Prostate gland (tissue), 2 donors: ENCODE measurements around the gene NAALADL2. TPM values are rescaled to one million over a fixed set of nuclear protein-coding genes. Genes with fewer than 3 reads are reported as not detected.

ENCODE experiments used
- DNase-seq: peaks from one replicate; pipeline ENCODE4 v3.0.0-alpha.2; 2019; ENCODE audit warnings: low spot score
- H3K27ac ChIP-seq, 2 donors: fragments of 200-600 bp; sonication (generic); 2 replicates each; pipeline ENCODE4 v1.5.1; 2017 to 2019
- H3K27me3 ChIP-seq: fragments of 200-600 bp; sonication (generic); replicated peaks from 2 replicates; pipeline ENCODE4 v1.5.1; 2019; ENCODE audit not compliant: insufficient read depth
- H3K36me3 ChIP-seq, 2 donors: fragments of 200-600 bp; sonication (generic); 1 replicate in 1 of 2; 2 replicates in 1 of 2; pipeline versions ENCODE4 v1.5.1 to v1.8.1; 2017 to 2019
- H3K4me1 ChIP-seq: fragments of 200-600 bp; sonication (generic); replicated peaks from 2 replicates; pipeline ENCODE4 v1.5.1; 2019
- H3K4me3 ChIP-seq, 2 donors: fragments of 200-600 bp; sonication (generic); 2 replicates each; pipeline ENCODE4 v1.5.1; 2017 to 2019
- H3K9me3 ChIP-seq: fragments of 200-600 bp; sonication (generic); 2 replicates; pipeline ENCODE4 v1.5.1; 2017
- POLR2A ChIP-seq: fragments of 450-650 bp; IDR thresholded peaks from one replicate; pipeline ENCODE4 v1.6.1; 2016; ENCODE audit warnings: antibody characterized with exemption, mild to moderate bottlenecking
- POLR2AphosphoS5 ChIP-seq: sonication (generic); formaldehyde crosslinking; IDR thresholded peaks from one replicate; pipeline ENCODE4 v1.6.1; 2017; ENCODE audit warnings: antibody characterized with exemption
- WGBS: methylation state at CpG from one replicate; pipeline ENCODE4 v1.1.5; 2018; 5-methylcytosine and 5-hydroxymethylcytosine counted together
- intact Hi-C: fragments of 100-400 bp; cut with DNase I; formaldehyde crosslinking; loops from one replicate; pipeline ENCODE4 v1.14.2; 2022
- total RNA-seq, 2 donors: library from RNA; depleted of rRNA; stranded (reverse); fragments of >200 nt; gene quantifications; one replicate each; pipeline ENCODE4 v1.1.0, GENCODE V29; 2016
- TF ChIP-seq, protein P1 (sequence below), 4 experiments: fragments of 200-600 bp in 2 of 4; fragments of 450-650 bp in 2 of 4; sonication (generic) in 2 of 4; IDR thresholded peaks; 1 replicate in 3 of 4; 2 replicates in 1 of 4; pipeline ENCODE4 v1.5.1; 2016 to 2019; ENCODE audit warnings: antibody characterized with exemption in 4 of 4, mild to moderate bottlenecking in 2 of 4, moderate library complexity in 2 of 4

Gene NAALADL2
- total RNA-seq, 2 donors from 2014 or later = 12.2 to 20.2 TPM

DNA sequence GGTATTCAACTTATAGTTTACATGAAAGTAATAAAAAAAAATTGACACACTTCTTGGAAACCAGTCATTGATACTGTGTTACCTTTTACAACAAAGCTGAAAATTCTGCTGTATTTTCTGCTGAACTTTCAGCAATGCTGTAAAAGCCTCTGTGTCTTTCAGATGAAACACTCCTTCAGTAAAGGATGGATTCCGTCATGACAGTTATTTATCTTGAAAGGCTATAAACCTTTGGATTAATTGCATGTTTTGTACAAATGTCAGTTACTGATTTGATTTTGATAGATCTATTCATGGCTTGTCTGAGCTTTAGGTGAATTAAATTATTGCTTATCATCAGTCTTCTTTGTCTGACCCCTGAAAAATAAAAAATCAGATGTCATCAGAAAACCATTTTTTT lies 355.1 kb downstream of the NAALADL2 start:
- intact Hi-C loops = no loop called here
- TF ChIP-seq POLR2A (no peak), POLR2AphosphoS5 (no peak)
- TF ChIP-seq, protein P1, sequence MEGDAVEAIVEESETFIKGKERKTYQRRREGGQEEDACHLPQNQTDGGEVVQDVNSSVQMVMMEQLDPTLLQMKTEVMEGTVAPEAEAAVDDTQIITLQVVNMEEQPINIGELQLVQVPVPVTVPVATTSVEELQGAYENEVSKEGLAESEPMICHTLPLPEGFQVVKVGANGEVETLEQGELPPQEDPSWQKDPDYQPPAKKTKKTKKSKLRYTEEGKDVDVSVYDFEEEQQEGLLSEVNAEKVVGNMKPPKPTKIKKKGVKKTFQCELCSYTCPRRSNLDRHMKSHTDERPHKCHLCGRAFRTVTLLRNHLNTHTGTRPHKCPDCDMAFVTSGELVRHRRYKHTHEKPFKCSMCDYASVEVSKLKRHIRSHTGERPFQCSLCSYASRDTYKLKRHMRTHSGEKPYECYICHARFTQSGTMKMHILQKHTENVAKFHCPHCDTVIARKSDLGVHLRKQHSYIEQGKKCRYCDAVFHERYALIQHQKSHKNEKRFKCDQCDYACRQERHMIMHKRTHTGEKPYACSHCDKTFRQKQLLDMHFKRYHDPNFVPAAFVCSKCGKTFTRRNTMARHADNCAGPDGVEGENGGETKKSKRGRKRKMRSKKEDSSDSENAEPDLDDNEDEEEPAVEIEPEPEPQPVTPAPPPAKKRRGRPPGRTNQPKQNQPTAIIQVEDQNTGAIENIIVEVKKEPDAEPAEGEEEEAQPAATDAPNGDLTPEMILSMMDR (IDR thresholded peaks at IDR 0.05) = no peak
- no peaks in the 10 kb centered on the region for H3K4me1 ChIP-seq
- H3K36me3 ChIP-seq = no peaks in the 10 kb centered on the region
- no peaks in the 10 kb centered on the region for H3K27me3 ChIP-seq
- H3K27ac ChIP-seq = no peak overlapping the region
- H3K4me3 ChIP-seq = no peak overlapping the region
- no peak for DNase-seq
- WGBS = 60% methylated on average over 1 of the region's 1 CpG
- no peaks in the 10 kb centered on the region for H3K9me3 ChIP-seq

DNA sequence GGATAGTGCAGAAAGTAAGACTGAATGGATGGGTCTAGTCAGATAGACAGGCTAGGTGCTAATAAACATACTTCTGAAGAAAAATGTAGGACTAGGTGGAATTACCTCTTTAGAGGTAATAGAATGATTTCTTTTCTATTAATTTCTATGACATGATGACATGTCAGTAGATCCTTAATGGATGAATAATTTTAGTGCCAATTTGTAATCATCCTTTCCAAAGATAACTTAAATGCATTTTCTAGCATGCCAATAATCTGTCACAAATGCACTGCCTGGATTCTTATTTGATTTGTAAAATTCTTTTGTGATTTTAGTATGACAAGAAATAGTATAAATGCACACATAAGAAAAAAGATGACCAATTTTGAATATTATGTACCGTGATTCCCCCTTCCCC lies 356.7 kb downstream of the NAALADL2 start:
- TF ChIP-seq POLR2A (no peak), POLR2AphosphoS5 (no peak)
- TF ChIP-seq, protein P1 (IDR thresholded peaks at IDR 0.05) = no peak
- Histone ChIP-seq H3K9me3 (no peaks in the 10 kb centered on the region), H3K36me3 (no peaks in the 10 kb centered on the region), H3K4me1 (no peaks in the 10 kb centered on the region), H3K4me3 (no peak overlapping the region), H3K27me3 (no peaks in the 10 kb centered on the region), H3K27ac (no peak overlapping the region)
- DNase-seq = no peak
- intact Hi-C loops = no loop called here
- WGBS = 98% methylated on average over 1 of the region's 1 CpG

DNA sequence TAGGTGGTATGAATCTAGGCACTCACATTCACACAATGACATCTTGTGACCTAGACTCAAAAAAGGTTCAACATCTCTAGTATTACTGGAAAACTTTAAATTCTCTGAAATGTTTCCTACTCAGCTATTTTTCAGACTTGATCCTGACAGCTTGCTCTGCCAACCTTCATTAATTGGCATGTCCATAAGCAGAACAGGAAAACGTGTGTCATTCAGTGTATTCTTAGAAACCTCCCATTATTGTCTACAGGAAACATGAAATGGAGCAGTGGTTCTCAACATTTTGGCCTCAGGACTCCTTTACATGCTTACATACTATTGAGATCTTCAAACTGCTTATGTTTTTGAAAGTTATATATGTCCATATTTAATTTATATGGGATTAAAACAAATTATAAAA lies 363.2 kb downstream of the NAALADL2 start:
- Histone ChIP-seq H3K4me1 (no peaks in the 10 kb centered on the region), H3K27ac (no peak overlapping the region), H3K27me3 (no peaks in the 10 kb centered on the region), H3K36me3 (no peaks in the 10 kb centered on the region), H3K4me3 (no peak overlapping the region), H3K9me3 (no peaks in the 10 kb centered on the region)
- WGBS = 45% methylated on average over 1 of the region's 1 CpG
- intact Hi-C loops = no loop called here
- DNase-seq = no peak
- TF ChIP-seq POLR2AphosphoS5 (no peak), POLR2A (no peak)
- TF ChIP-seq, protein P1 (IDR thresholded peaks at IDR 0.05) = no peak

DNA sequence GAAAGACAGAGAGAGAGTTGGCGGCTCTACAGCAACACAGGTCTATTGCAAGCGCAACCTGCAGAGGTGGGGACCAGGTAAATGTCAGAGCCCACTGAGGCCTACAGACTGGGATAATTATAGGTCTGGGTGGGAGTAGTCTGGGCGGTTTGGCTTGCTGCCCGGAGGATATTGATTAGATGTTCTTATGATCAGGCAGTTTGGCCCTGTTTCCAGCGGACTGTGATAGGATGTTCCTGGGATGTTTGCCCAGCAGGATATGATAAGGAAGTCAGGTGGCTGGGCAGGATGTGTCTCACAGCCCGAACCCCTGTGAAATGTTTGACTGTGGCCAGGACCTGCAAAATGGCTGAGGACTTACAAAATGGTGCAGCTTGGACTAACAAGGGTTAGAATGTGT lies 364.9 kb downstream of the NAALADL2 start:
- Histone ChIP-seq H3K36me3 (no peaks in the 10 kb centered on the region), H3K4me3 (no peak overlapping the region), H3K27ac (no peak overlapping the region), H3K27me3 (no peaks in the 10 kb centered on the region), H3K9me3 (no peaks in the 10 kb centered on the region), H3K4me1 (no peaks in the 10 kb centered on the region)
- DNase-seq = no peak
- TF ChIP-seq POLR2A (no peak), POLR2AphosphoS5 (no peak)
- TF ChIP-seq, protein P1 (IDR thresholded peaks at IDR 0.05) = no peak
- WGBS = 81% methylated on average over 6 of the region's 6 CpGs
- intact Hi-C loops = no loop called here

- intact Hi-C loops = no loop called here
- no peaks in the 10 kb centered on the region for H3K9me3 ChIP-seq
- no peaks in the 10 kb centered on the region for H3K4me1 ChIP-seq
- no peak overlapping the region for H3K27ac ChIP-seq
- no peaks in the 10 kb centered on the region for H3K27me3 ChIP-seq
- TF ChIP-seq POLR2A (no peak), POLR2AphosphoS5 (no peak)
- TF ChIP-seq, protein P1 (IDR thresholded peaks at IDR 0.05) = no peak
- WGBS = 73% methylated on average over 3 of the region's 3 CpGs
- H3K36me3 ChIP-seq = no peaks in the 10 kb centered on the region
- DNase-seq = no peak
- H3K4me3 ChIP-seq = no peak overlapping the region
These were observed 367.3 kb downstream of the NAALADL2 start for GRCh38 chr3:175226444-175226843.
